Measurements from ENCODE around the gene RS1.

DNA sequence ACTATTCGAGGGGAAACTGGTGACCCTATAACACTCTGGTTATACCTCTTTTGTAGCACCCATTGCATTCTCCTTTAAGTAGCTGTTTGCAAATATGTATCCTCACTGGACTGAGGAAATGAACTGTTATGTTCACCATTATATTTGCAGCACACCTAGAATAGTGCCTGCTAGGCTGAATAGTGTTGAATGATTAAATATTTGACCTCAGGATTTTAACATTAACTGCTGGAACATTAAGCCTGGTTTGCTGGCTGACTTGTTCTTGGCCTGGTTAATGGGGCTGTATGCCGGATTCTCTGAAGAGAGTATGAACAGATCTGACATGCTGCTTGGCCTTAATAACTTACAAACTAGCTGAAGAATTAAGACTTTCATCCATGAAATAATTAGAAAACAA, 80.1 kb downstream of the RS1 start:
- TF ChIP-seq, protein P1, sequence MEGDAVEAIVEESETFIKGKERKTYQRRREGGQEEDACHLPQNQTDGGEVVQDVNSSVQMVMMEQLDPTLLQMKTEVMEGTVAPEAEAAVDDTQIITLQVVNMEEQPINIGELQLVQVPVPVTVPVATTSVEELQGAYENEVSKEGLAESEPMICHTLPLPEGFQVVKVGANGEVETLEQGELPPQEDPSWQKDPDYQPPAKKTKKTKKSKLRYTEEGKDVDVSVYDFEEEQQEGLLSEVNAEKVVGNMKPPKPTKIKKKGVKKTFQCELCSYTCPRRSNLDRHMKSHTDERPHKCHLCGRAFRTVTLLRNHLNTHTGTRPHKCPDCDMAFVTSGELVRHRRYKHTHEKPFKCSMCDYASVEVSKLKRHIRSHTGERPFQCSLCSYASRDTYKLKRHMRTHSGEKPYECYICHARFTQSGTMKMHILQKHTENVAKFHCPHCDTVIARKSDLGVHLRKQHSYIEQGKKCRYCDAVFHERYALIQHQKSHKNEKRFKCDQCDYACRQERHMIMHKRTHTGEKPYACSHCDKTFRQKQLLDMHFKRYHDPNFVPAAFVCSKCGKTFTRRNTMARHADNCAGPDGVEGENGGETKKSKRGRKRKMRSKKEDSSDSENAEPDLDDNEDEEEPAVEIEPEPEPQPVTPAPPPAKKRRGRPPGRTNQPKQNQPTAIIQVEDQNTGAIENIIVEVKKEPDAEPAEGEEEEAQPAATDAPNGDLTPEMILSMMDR (IDR thresholded peaks at IDR 0.05; ENCODE audit: low read length): no peak
- TF ChIP-seq EZH2 (IDR thresholded peaks at IDR 0.05; ENCODE audit: borderline replicate concordance, low read length): no peak

All from OCI-LY1 (cell line).